ENCODE results near the gene PSMD9.
A peak's percentile ranks its signal among the peaks of the same experiment; 100 is the strongest.
"Not testable (repeated sequence)": the region's sequence is repeated elsewhere in the genome, so short reads cannot be mapped to it uniquely, and the experiment has no call there.

Gene PSMD9

GRCh38 chr12:121858662-121859572, 29.7 kb upstream of the PSMD9 start, which contains the start of gene HPD:
Gene HPD, minus strand, starts transcription at chr12:121858859. Its CDS starts 36 bp downstream, at chr12:121858823.
- peaks cover 35 to 49% of the 10 kb centered on the region in 2 experiments for H3K4me1 ChIP-seq (ENCODE audit: control insufficient read depth in 1 of 2, insufficient read depth in 1 of 2, low read depth in 1 of 2, low read length in 1 of 2)
- H3K9me3 ChIP-seq, result no peaks in the 10 kb centered on the region
- H3K27me3 ChIP-seq, result no peaks in the 10 kb centered on the region
- no peak for TF ChIP-seq CTCF (IDR thresholded peaks at IDR 0.05)
- H3K4me3 ChIP-seq (ENCODE audit: low read depth in 1 of 2, low read length in 1 of 2), result no peak within 1 kb of the TSS
- no peaks in the 10 kb centered on the region for H3K36me3 ChIP-seq
- peak within 1 kb of the TSS; percentile 57 for H3K27ac ChIP-seq

GRCh38 chr12:121860257-121860656, 28.3 kb upstream of the PSMD9 start:
- H3K4me3 ChIP-seq (ENCODE audit: low read depth in 1 of 2, low read length in 1 of 2), result no peak overlapping the region
- H3K27me3 ChIP-seq, result no peaks in the 10 kb centered on the region
- no peaks in the 10 kb centered on the region for H3K36me3 ChIP-seq
- peaks cover 27 to 40% of the 10 kb centered on the region in 2 experiments for H3K4me1 ChIP-seq (ENCODE audit: control insufficient read depth in 1 of 2, insufficient read depth in 1 of 2, low read depth in 1 of 2, low read length in 1 of 2)
- no peak for TF ChIP-seq CTCF (IDR thresholded peaks at IDR 0.05)
- H3K9me3 ChIP-seq, result no peaks in the 10 kb centered on the region
- H3K27ac ChIP-seq, result peak overlapping the region; percentile 29

- H3K4me1 ChIP-seq (ENCODE audit: control insufficient read depth in 1 of 2, insufficient read depth in 1 of 2, low read depth in 1 of 2, low read length in 1 of 2), result peaks cover 24 to 36% of the 10 kb centered on the region in 2 experiments
- not testable (repeated sequence) for H3K27ac ChIP-seq; H3K27me3 ChIP-seq; H3K9me3 ChIP-seq; H3K4me3 ChIP-seq (ENCODE audit: low read depth in 1 of 2, low read length in 1 of 2); H3K36me3 ChIP-seq
Observed at GRCh38 chr12:121860699-121861098, 27.9 kb upstream of the PSMD9 start.

- Histone ChIP-seq H3K4me3 (ENCODE audit: low read depth in 1 of 2, low read length in 1 of 2) (no peak overlapping the region), H3K27ac (no peak overlapping the region)
- no peak for TF ChIP-seq CTCF (IDR thresholded peaks at IDR 0.05)
Observed at GRCh38 chr12:121861636-121862254, 26.8 kb upstream of the PSMD9 start.

GRCh38 chr12:121866331-121866730, 22.3 kb upstream of the PSMD9 start:
- H3K27me3 ChIP-seq, result no peaks in the 10 kb centered on the region
- H3K27ac ChIP-seq, result no peak overlapping the region
- no peaks in the 10 kb centered on the region for H3K36me3 ChIP-seq
- no peaks in the 10 kb centered on the region for H3K4me1 ChIP-seq (ENCODE audit: control insufficient read depth in 1 of 2, insufficient read depth in 1 of 2, low read depth in 1 of 2, low read length in 1 of 2)
- H3K4me3 ChIP-seq (ENCODE audit: low read depth in 1 of 2, low read length in 1 of 2), result no peak overlapping the region
- no peaks in the 10 kb centered on the region for H3K9me3 ChIP-seq
- no peak for TF ChIP-seq CTCF (IDR thresholded peaks at IDR 0.05)

More at GRCh38 chr12:121861636-121862254, 26.8 kb upstream of the PSMD9 start:
- H3K27me3 ChIP-seq, result no peaks in the 10 kb centered on the region
- peaks cover 20 to 25% of the 10 kb centered on the region in 2 experiments for H3K4me1 ChIP-seq (ENCODE audit: control insufficient read depth in 1 of 2, insufficient read depth in 1 of 2, low read depth in 1 of 2, low read length in 1 of 2)
- H3K9me3 ChIP-seq, result no peaks in the 10 kb centered on the region
- H3K36me3 ChIP-seq, result no peaks in the 10 kb centered on the region

GRCh38 chr12:121869229-121869628, 19.4 kb upstream of the PSMD9 start:
- not testable (repeated sequence) for H3K27me3 ChIP-seq; H3K9me3 ChIP-seq; H3K27ac ChIP-seq; H3K36me3 ChIP-seq; H3K4me3 ChIP-seq (ENCODE audit: low read depth in 1 of 2, low read length in 1 of 2)
- peaks cover 14 to 16% of the 10 kb centered on the region in 2 experiments for H3K4me1 ChIP-seq (ENCODE audit: control insufficient read depth in 1 of 2, insufficient read depth in 1 of 2, low read depth in 1 of 2, low read length in 1 of 2)

Data from neutrophil (primary cell).